NCI-H82 (cell line): ENCODE data around the gene CDH11.

Experiments
- DNase-seq: peaks from one replicate; lab custom pipeline; 2025; lab: John Stamatoyannopoulos, UW

CDH11 gene

GRCh38 chr16:64977206-64977920 lies 144.5 kb downstream of the CDH11 start:
- DNase-seq: no peak

- no peak for DNase-seq
Measured at GRCh38 chr16:64975821-64976220, 146.0 kb downstream of the CDH11 start.

GRCh38 chr16:64974381-64974780 lies 147.5 kb downstream of the CDH11 start:
- no peak for DNase-seq

- no peak for DNase-seq
Measured at GRCh38 chr16:64973171-64973570, 148.7 kb downstream of the CDH11 start.

GRCh38 chr16:64971171-64971570 lies 150.7 kb downstream of the CDH11 start:
- no peak for DNase-seq

GRCh38 chr16:64969221-64969620 lies 152.6 kb downstream of the CDH11 start:
- DNase-seq: no peak

- DNase-seq: no peak
Measured at GRCh38 chr16:64968539-64968938, 153.3 kb downstream of the CDH11 start.

GRCh38 chr16:64964126-64964540 lies 157.7 kb downstream of the CDH11 start:
- no peak for DNase-seq

GRCh38 chr16:64962786-64963185 lies 159.1 kb downstream of the CDH11 start:
- DNase-seq: no peak

GRCh38 chr16:64957246-64957645 lies 164.6 kb downstream of the CDH11 start:
- no peak for DNase-seq

- DNase-seq: no peak
Measured at GRCh38 chr16:64952177-64952576, 169.7 kb downstream of the CDH11 start.

- DNase-seq: no peak
Measured at GRCh38 chr16:64951193-64951592, 170.7 kb downstream of the CDH11 start.

- DNase-seq: no peak
Measured at GRCh38 chr16:64950731-64951130, 171.1 kb downstream of the CDH11 start.

GRCh38 chr16:64950262-64950661 lies 171.6 kb downstream of the CDH11 start:
- DNase-seq: peak; percentile 1

GRCh38 chr16:64948056-64948455 lies 173.8 kb downstream of the CDH11 start:
- no peak for DNase-seq

GRCh38 chr16:64947651-64948050 lies 174.2 kb downstream of the CDH11 start:
- DNase-seq: no peak

- peak; percentile 1 for DNase-seq
Measured at GRCh38 chr16:64933885-64934284, 188.0 kb downstream of the CDH11 start.

- DNase-seq: no peak
Measured at GRCh38 chr16:64926476-64926875, 195.4 kb downstream of the CDH11 start.

- no peak for DNase-seq
Measured at GRCh38 chr16:64925166-64925565, 196.7 kb downstream of the CDH11 start.

- no peak for DNase-seq
Measured at GRCh38 chr16:64924086-64924485, 197.8 kb downstream of the CDH11 start.

- DNase-seq: no peak
Measured at GRCh38 chr16:64919929-64920607, 201.8 kb downstream of the CDH11 start.

- no peak for DNase-seq
Measured at GRCh38 chr16:64919141-64919540, 202.7 kb downstream of the CDH11 start.

GRCh38 chr16:64916051-64916450 lies 205.8 kb downstream of the CDH11 start:
- no peak for DNase-seq

GRCh38 chr16:64910356-64910755 lies 211.5 kb downstream of the CDH11 start:
- DNase-seq: peak; percentile 83
